Neural cell (in vitro differentiated cells): ENCODE data around the gene PHF12. TPM values are rescaled to one million over a fixed set of nuclear protein-coding genes. Genes with fewer than 3 reads are reported as not detected.

Experiments used
- H2AFZ ChIP-seq: fragments of 200-600, 300-800 bp; sonication (generic), shearing (Covaris generic); 2 replicates; pipeline ENCODE4 v1.6.0; 2014; ENCODE audit warnings: low read depth, mild to moderate bottlenecking, antibody characterized with exemption, low read length, moderate library complexity
- H3F3A ChIP-seq: fragments of 200-600 bp; shearing (Covaris generic); 2 replicates; pipeline ENCODE4 v1.6.1; 2016; ENCODE audit warnings: mild to moderate bottlenecking, moderate library complexity, mixed read lengths, antibody characterized with exemption, low read length; ENCODE audit not compliant: insufficient read depth, poor library complexity, severe bottlenecking
- H3K27ac ChIP-seq: fragments of 200-600, 300-800 bp; sonication (generic), shearing (Covaris generic); 2 replicates; pipeline ENCODE4 v1.5.1; 2014; ENCODE audit warnings: mild to moderate bottlenecking, low read length, moderate library complexity
- H3K27me3 ChIP-seq: fragments of 300-800, 200-600 bp; sonication (generic), shearing (Covaris generic); 2 replicates; pipeline ENCODE4 v1.6.0; 2014; ENCODE audit warnings: mild to moderate bottlenecking, low read depth, low read length, moderate library complexity; ENCODE audit not compliant: insufficient read depth
- H3K36me3 ChIP-seq: fragments of 300-800, 200-600 bp; sonication (generic), shearing (Covaris generic); 2 replicates; pipeline ENCODE4 v1.5.1; 2014; ENCODE audit warnings: mild to moderate bottlenecking, antibody characterized with exemption, low read length, moderate library complexity; ENCODE audit not compliant: insufficient read depth
- H3K4me2 ChIP-seq: fragments of 300-800, 200-600 bp; sonication (generic), shearing (Covaris generic); 2 replicates; pipeline ENCODE4 v1.6.0; 2014; ENCODE audit warnings: mild to moderate bottlenecking, low read length
- H3K4me3 ChIP-seq: fragments of 300-800, 200-600 bp; sonication (generic), shearing (Covaris generic); 2 replicates; pipeline ENCODE4 v1.5.1; 2014; ENCODE audit warnings: mild to moderate bottlenecking, low read length, moderate library complexity
- H3K79me2 ChIP-seq: fragments of 200-600 bp; shearing (Covaris generic); replicated peaks from 2 replicates; pipeline ENCODE4 v1.6.0; 2014; ENCODE audit warnings: mild to moderate bottlenecking, low read length, moderate library complexity; ENCODE audit not compliant: insufficient read depth
- H3K9ac ChIP-seq: fragments of 300-800, 200-600 bp; sonication (generic), shearing (Covaris generic); 2 replicates; pipeline ENCODE4 v1.6.1; 2016; ENCODE audit warnings: mild to moderate bottlenecking, low read length, mixed read lengths
- H3K9me2 ChIP-seq: fragments of 200-600 bp; shearing (Covaris generic); 2 replicates; pipeline ENCODE4 v1.6.1; 2016; ENCODE audit warnings: mild to moderate bottlenecking, low read length, mixed read lengths; ENCODE audit not compliant: insufficient read depth
- H3K9me3 ChIP-seq: fragments of 200-600, 300-800 bp; sonication (generic), shearing (Covaris generic); 2 replicates; pipeline ENCODE4 v1.6.1; 2016; ENCODE audit warnings: mild to moderate bottlenecking, mixed run types, low read length, moderate library complexity, mixed read lengths
- H4K20me1 ChIP-seq: fragments of 200-600 bp; shearing (Covaris generic); 2 replicates; pipeline ENCODE4 v1.6.1; 2016; ENCODE audit warnings: mild to moderate bottlenecking, mixed run types; ENCODE audit not compliant: insufficient read depth
- EP300 ChIP-seq: fragments of 450-650 bp; conservative IDR thresholded peaks from 2 replicates; pipeline ENCODE4 v1.6.1; 2014; ENCODE audit warnings: antibody characterized with exemption, mild to moderate bottlenecking, moderate library complexity; ENCODE audit not compliant: poor library complexity, severe bottlenecking
- EZH2 ChIP-seq: fragments of 200-600, 300-800 bp; shearing (Covaris generic), sonication (generic); IDR thresholded peaks from 2 replicates; pipeline ENCODE4 v1.6.1; 2014; ENCODE audit warnings: antibody characterized with exemption, low read length, borderline replicate concordance, mild to moderate bottlenecking; ENCODE audit not compliant: insufficient read depth, poor library complexity, severe bottlenecking
- MXI1 ChIP-seq: fragments of 450-650 bp; conservative IDR thresholded peaks from 2 replicates; pipeline ENCODE4 v1.6.1; 2014; ENCODE audit warnings: antibody characterized with exemption, mild to moderate bottlenecking; ENCODE audit not compliant: poor library complexity, severe bottlenecking
- POLR2AphosphoS5 ChIP-seq: IDR thresholded peaks from 2 replicates; pipeline ENCODE4 v1.6.1; 2012
- RAD21 ChIP-seq: fragments of 450-650 bp; conservative IDR thresholded peaks from 2 replicates; pipeline ENCODE4 v1.6.1; 2014; ENCODE audit warnings: antibody characterized with exemption, mild to moderate bottlenecking, moderate library complexity
- SMC3 ChIP-seq: fragments of 450-650 bp; conservative IDR thresholded peaks from 2 replicates; pipeline ENCODE4 v1.6.1; 2014; ENCODE audit warnings: antibody characterized with exemption, mild to moderate bottlenecking, moderate library complexity; ENCODE audit not compliant: poor library complexity
- TAF1 ChIP-seq: IDR thresholded peaks from 2 replicates; pipeline ENCODE4 v1.6.1; 2012; ENCODE audit warnings: low read depth
- polyA plus RNA-seq: library from polyadenylated mRNA; depleted of rRNA; stranded (reverse); fragments of >200 nt; gene quantifications from 2 replicates; pipeline ENCODE4 v1.2.3, GENCODE V29; 2014
- TF ChIP-seq, protein P1 (sequence below): fragments of 450-650 bp; IDR thresholded peaks from 2 replicates; pipeline ENCODE4 v1.5.1; 2014; ENCODE audit warnings: antibody characterized with exemption, mild to moderate bottlenecking, moderate library complexity; ENCODE audit not compliant: poor library complexity, severe bottlenecking
- TF ChIP-seq, protein P2 (sequence below): IDR thresholded peaks from 2 replicates; pipeline ENCODE4 v1.6.1; 2012; ENCODE audit warnings: borderline replicate concordance

The PHF12 gene
- polyA plus RNA-seq, 1 donor from 2014 or later, result 10.4 TPM

- H3K27ac ChIP-seq, result no peak overlapping the region
Observed at GRCh38 chr17:28947639-28948038, 3.7 kb downstream of the PHF12 start.

GRCh38 chr17:28946239-28946638, 5.1 kb downstream of the PHF12 start:
- Histone ChIP-seq H3K36me3 (no peaks in the 10 kb centered on the region), H3K27ac (no peak overlapping the region), H3K4me3 (no peak overlapping the region), H3K9me3 (no peaks in the 10 kb centered on the region), H2AFZ (no peak overlapping the region), H3K27me3 (no peaks in the 10 kb centered on the region), H3F3A (peaks cover 2% of the 10 kb centered on the region), H3K9me2 (no peaks in the 10 kb centered on the region), H4K20me1 (peaks cover 15% of the 10 kb centered on the region), H3K79me2 (peaks cover 93% of the 10 kb centered on the region), H3K4me2 (no peak overlapping the region), H3K9ac (no peak overlapping the region)
- no peak for TF ChIP-seq RAD21
- TF ChIP-seq, protein P1, sequence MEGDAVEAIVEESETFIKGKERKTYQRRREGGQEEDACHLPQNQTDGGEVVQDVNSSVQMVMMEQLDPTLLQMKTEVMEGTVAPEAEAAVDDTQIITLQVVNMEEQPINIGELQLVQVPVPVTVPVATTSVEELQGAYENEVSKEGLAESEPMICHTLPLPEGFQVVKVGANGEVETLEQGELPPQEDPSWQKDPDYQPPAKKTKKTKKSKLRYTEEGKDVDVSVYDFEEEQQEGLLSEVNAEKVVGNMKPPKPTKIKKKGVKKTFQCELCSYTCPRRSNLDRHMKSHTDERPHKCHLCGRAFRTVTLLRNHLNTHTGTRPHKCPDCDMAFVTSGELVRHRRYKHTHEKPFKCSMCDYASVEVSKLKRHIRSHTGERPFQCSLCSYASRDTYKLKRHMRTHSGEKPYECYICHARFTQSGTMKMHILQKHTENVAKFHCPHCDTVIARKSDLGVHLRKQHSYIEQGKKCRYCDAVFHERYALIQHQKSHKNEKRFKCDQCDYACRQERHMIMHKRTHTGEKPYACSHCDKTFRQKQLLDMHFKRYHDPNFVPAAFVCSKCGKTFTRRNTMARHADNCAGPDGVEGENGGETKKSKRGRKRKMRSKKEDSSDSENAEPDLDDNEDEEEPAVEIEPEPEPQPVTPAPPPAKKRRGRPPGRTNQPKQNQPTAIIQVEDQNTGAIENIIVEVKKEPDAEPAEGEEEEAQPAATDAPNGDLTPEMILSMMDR, result no peak
- TF ChIP-seq POLR2AphosphoS5, result no peak
- TF ChIP-seq, protein P2, sequence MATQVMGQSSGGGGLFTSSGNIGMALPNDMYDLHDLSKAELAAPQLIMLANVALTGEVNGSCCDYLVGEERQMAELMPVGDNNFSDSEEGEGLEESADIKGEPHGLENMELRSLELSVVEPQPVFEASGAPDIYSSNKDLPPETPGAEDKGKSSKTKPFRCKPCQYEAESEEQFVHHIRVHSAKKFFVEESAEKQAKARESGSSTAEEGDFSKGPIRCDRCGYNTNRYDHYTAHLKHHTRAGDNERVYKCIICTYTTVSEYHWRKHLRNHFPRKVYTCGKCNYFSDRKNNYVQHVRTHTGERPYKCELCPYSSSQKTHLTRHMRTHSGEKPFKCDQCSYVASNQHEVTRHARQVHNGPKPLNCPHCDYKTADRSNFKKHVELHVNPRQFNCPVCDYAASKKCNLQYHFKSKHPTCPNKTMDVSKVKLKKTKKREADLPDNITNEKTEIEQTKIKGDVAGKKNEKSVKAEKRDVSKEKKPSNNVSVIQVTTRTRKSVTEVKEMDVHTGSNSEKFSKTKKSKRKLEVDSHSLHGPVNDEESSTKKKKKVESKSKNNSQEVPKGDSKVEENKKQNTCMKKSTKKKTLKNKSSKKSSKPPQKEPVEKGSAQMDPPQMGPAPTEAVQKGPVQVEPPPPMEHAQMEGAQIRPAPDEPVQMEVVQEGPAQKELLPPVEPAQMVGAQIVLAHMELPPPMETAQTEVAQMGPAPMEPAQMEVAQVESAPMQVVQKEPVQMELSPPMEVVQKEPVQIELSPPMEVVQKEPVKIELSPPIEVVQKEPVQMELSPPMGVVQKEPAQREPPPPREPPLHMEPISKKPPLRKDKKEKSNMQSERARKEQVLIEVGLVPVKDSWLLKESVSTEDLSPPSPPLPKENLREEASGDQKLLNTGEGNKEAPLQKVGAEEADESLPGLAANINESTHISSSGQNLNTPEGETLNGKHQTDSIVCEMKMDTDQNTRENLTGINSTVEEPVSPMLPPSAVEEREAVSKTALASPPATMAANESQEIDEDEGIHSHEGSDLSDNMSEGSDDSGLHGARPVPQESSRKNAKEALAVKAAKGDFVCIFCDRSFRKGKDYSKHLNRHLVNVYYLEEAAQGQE, result no peak
- TF ChIP-seq TAF1, result no peak
- no peak for TF ChIP-seq EP300
- no peak for TF ChIP-seq SMC3
- no peak for TF ChIP-seq EZH2
- no peak for TF ChIP-seq MXI1

More at GRCh38 chr17:28947639-28948038, 3.7 kb downstream of the PHF12 start:
- Histone ChIP-seq H3K9ac (peak overlapping the region; percentile 99), H4K20me1 (peaks cover 15% of the 10 kb centered on the region), H3K4me2 (peak overlapping the region; percentile 66), H2AFZ (no peak overlapping the region), H3K9me2 (no peaks in the 10 kb centered on the region), H3F3A (peaks cover 2% of the 10 kb centered on the region), H3K4me3 (peak overlapping the region; percentile 96), H3K27me3 (no peaks in the 10 kb centered on the region), H3K36me3 (no peaks in the 10 kb centered on the region), H3K79me2 (peaks cover 81% of the 10 kb centered on the region), H3K9me3 (no peaks in the 10 kb centered on the region)
- no peak for TF ChIP-seq POLR2AphosphoS5
- TF ChIP-seq, protein P2, result no peak
- no peak for TF ChIP-seq EZH2
